T-cell (primary cell): Measurements from ENCODE around the gene LBR. TPM values are rescaled to one million over a fixed set of nuclear protein-coding genes. Genes with fewer than 3 reads are reported as not detected.

Experiments
- ATAC-seq, 4 experiments: fragments of 200-7000 bp in 3 of 4; fragments of 150-1000 bp in 1 of 4; cut with Tn5 transposase; replicated peaks in 1 of 4; 1 replicate in 3 of 4; 2 replicates in 1 of 4; pipeline ENCODE4 v1.10.0; 2021; ENCODE audit warnings: moderate library complexity in 3 of 4, mild to moderate bottlenecking in 2 of 4, moderate number of reproducible peaks in 1 of 4
- CTCF ChIA-PET, 2 donors: fragments of 300-600 bp; sonication (Branson Sonifier 250); formaldehyde crosslinking; loops; one replicate each; lab custom pipeline; 2022; ENCODE audit warnings: antibody characterized with exemption in 2 of 2; lab: Charles Lee
- POLR2A ChIA-PET, 2 donors: fragments of 300-600 bp; sonication (Branson Sonifier 250); formaldehyde crosslinking; loops; one replicate each; lab custom pipeline; 2022; ENCODE audit warnings: antibody characterized with exemption in 2 of 2; lab: Charles Lee
- DNase-seq, 35 experiments: peaks; one replicate each; pipeline versions ENCODE4 v3.0.0 to v3.0.0-alpha.2; 2013 to 2023
- H3K27ac ChIP-seq: one replicate; pipeline ENCODE4 v1.5.1; 2013; ENCODE audit warnings: low read length
- H3K27me3 ChIP-seq, 2 experiments: replicated peaks in 1 of 2; 1 replicate in 1 of 2; 2 replicates in 1 of 2; pipeline versions ENCODE4 v1.6.1 to v1.7.0; 2013; ENCODE audit warnings: low read length in 1 of 2, mixed read lengths in 1 of 2; ENCODE audit not compliant: control insufficient read depth in 2 of 2, insufficient read depth in 2 of 2; ENCODE audit errors: extremely low read depth in 1 of 2
- H3K36me3 ChIP-seq, 2 donors: 1 replicate in 1 of 2; 2 replicates in 1 of 2; pipeline versions ENCODE4 v1.6.1 to v1.7.0; 2013; ENCODE audit warnings: low read length in 1 of 2; ENCODE audit not compliant: control insufficient read depth in 2 of 2, insufficient read depth in 1 of 2; ENCODE audit errors: extremely low read depth in 1 of 2
- H3K4me1 ChIP-seq, 2 experiments: 1 replicate in 1 of 2; 2 replicates in 1 of 2; pipeline versions ENCODE4 v1.6.1 to v1.7.0; 2013; ENCODE audit warnings: low read length in 2 of 2, mixed read lengths in 1 of 2; ENCODE audit not compliant: insufficient read depth in 2 of 2, control insufficient read depth in 1 of 2; ENCODE audit errors: extremely low read depth in 1 of 2
- H3K4me3 ChIP-seq, 2 donors: 1 replicate in 1 of 2; 2 replicates in 1 of 2; pipeline versions ENCODE4 v1.5.1 to v1.7.0; 2013; ENCODE audit warnings: mild to moderate bottlenecking in 2 of 2, low read length in 1 of 2, moderate library complexity in 1 of 2; ENCODE audit not compliant: control insufficient read depth in 1 of 2; ENCODE audit errors: extremely low read depth in 1 of 2
- H3K9me3 ChIP-seq: 2 replicates; pipeline ENCODE4 v1.7.0; 2013
- H3K27ac Mint-ChIP-seq, 2 donors: one replicate each; pipeline ENCODE4 v1.8.0; 2020 to 2021; ENCODE audit warnings: mild to moderate bottlenecking in 2 of 2, mixed read lengths in 2 of 2
- H3K27me3 Mint-ChIP-seq, 2 donors: one replicate each; pipeline ENCODE4 v1.8.0; 2021 to 2022; ENCODE audit warnings: mixed read lengths in 2 of 2
- H3K36me3 Mint-ChIP-seq: one replicate; pipeline ENCODE4 v1.8.0; 2021; ENCODE audit warnings: mixed read lengths
- H3K4me1 Mint-ChIP-seq, 3 donors: one replicate each; pipeline ENCODE4 v1.8.0; 2020 to 2022; ENCODE audit warnings: mixed read lengths in 3 of 3, mild to moderate bottlenecking in 1 of 3
- H3K4me3 Mint-ChIP-seq, 3 donors: one replicate each; pipeline ENCODE4 v1.8.0; 2020 to 2022; ENCODE audit warnings: mild to moderate bottlenecking in 3 of 3, mixed read lengths in 3 of 3, moderate library complexity in 3 of 3
- H3K9me3 Mint-ChIP-seq, 3 donors: one replicate each; pipeline ENCODE4 v1.8.0; 2020 to 2022; ENCODE audit warnings: mixed read lengths in 3 of 3
- WGBS: methylation state at CpG from one replicate; pipeline ENCODE4 v1.1.5; 2013; ENCODE audit warnings: missing lambda C conversion rate; ENCODE audit not compliant: insufficient coverage; 5-methylcytosine and 5-hydroxymethylcytosine counted together
- total RNA-seq, 35 experiments: library from RNA in 6 of 35; stranded (reverse) in 6 of 35; fragments of 120-200 nt in 1 of 35; gene quantifications; one replicate each; pipeline versions ENCODE4 v1.2.1 to v1.2.4 and lab custom pipeline; 2013 to 2026

The LBR gene
- total RNA-seq, 5 donors from 2014 or later (not counting 1 experiment from before 2014, with no cell fraction given) = 105 to 142 (median 118) TPM

- H3K36me3 ChIP-seq = no peaks in the 10 kb centered on the region
- H3K9me3 ChIP-seq = no peaks in the 10 kb centered on the region
- peaks cover 0 to 11% of the 10 kb centered on the region in 2 experiments for H3K27me3 ChIP-seq
- Mint-ChIP-seq H3K9me3 (no peaks in the 10 kb centered on the region), H3K4me3 (no peak overlapping the region), H3K27me3 (peaks cover 4 to 10% of the 10 kb centered on the region in 2 donors), H3K4me1 (no peaks in the 10 kb centered on the region), H3K36me3 (no peaks in the 10 kb centered on the region), H3K27ac (no peak overlapping the region)
- DNase-seq (no peak), ATAC-seq (no peak)
- no peak overlapping the region for H3K27ac ChIP-seq
- POLR2A ChIA-PET = interaction anchor here in 1 of 2 donors (0.6 kb wide), 1 partner anchor 1150 kb away, joined by 4 read pairs; no protein-coding TSS in a partner anchor
- no peak overlapping the region for H3K4me3 ChIP-seq
- H3K4me1 ChIP-seq = no peaks in the 10 kb centered on the region
- CTCF ChIA-PET = no interaction called here
- no CpG with 5 or more reads among the region's 3 CpGs for WGBS
Measured at GRCh38 chr1:225368036-225368552, 59.7 kb downstream of the LBR start.

GRCh38 chr1:225366552-225366951 is 61.3 kb downstream of the LBR start:
- peaks cover 0 to 2% (median 2%) of the 10 kb centered on the region in 3 donors for H3K4me1 Mint-ChIP-seq

GRCh38 chr1:225366018-225366417 is 61.8 kb downstream of the LBR start:
- ATAC-seq (no peak), DNase-seq (no peak)
- Histone ChIP-seq H3K36me3 (no peaks in the 10 kb centered on the region), H3K9me3 (no peaks in the 10 kb centered on the region), H3K27ac (no peak overlapping the region), H3K4me1 (no peaks in the 10 kb centered on the region), H3K27me3 (peaks cover 0 to 11% of the 10 kb centered on the region in 2 experiments), H3K4me3 (no peak overlapping the region)
- CTCF ChIA-PET = no interaction called here
- H3K4me1 Mint-ChIP-seq = peaks cover 0 to 2% (median 2%) of the 10 kb centered on the region in 3 donors
- peaks cover 4 to 10% of the 10 kb centered on the region in 2 donors for H3K27me3 Mint-ChIP-seq
- H3K36me3 Mint-ChIP-seq = no peaks in the 10 kb centered on the region
- no peaks in the 10 kb centered on the region for H3K9me3 Mint-ChIP-seq
- H3K4me3 Mint-ChIP-seq = no peak overlapping the region
- no peak overlapping the region for H3K27ac Mint-ChIP-seq
- POLR2A ChIA-PET = no interaction called here

More at GRCh38 chr1:225366552-225366951, 61.3 kb downstream of the LBR start:
- Mint-ChIP-seq H3K27ac (no peak overlapping the region), H3K9me3 (no peaks in the 10 kb centered on the region), H3K36me3 (no peaks in the 10 kb centered on the region), H3K4me3 (no peak overlapping the region), H3K27me3 (peaks cover 4 to 10% of the 10 kb centered on the region in 2 donors)
- Histone ChIP-seq H3K27me3 (peaks cover 0 to 11% of the 10 kb centered on the region in 2 experiments), H3K9me3 (no peaks in the 10 kb centered on the region), H3K27ac (no peak overlapping the region), H3K36me3 (no peaks in the 10 kb centered on the region), H3K4me1 (no peaks in the 10 kb centered on the region), H3K4me3 (no peak overlapping the region)
- ATAC-seq = no peak
- no CpG with 5 or more reads among the region's 1 CpG for WGBS
- ChIA-PET CTCF (interaction anchor here in 1 of 2 donors (0.7 kb wide), 1 partner anchor 1590 kb away, joined by 3 read pairs; no protein-coding TSS in a partner anchor), POLR2A (no interaction called here)
- DNase-seq = no peak

- H3K36me3 ChIP-seq = no peaks in the 10 kb centered on the region
- peaks cover 0 to 2% (median 2%) of the 10 kb centered on the region in 3 donors for H3K4me1 Mint-ChIP-seq
- ATAC-seq = no peak
- H3K9me3 ChIP-seq = no peaks in the 10 kb centered on the region
- H3K27ac Mint-ChIP-seq = no peak overlapping the region
- ChIA-PET POLR2A (no interaction called here), CTCF (no interaction called here)
- H3K4me1 ChIP-seq = no peaks in the 10 kb centered on the region
- no peaks in the 10 kb centered on the region for H3K9me3 Mint-ChIP-seq
- DNase-seq = no peak
- 60% methylated on average over 1 of the region's 6 CpGs for WGBS
- no peak overlapping the region for H3K27ac ChIP-seq
- peaks cover 10 to 12% of the 10 kb centered on the region in 2 donors for H3K27me3 Mint-ChIP-seq
- H3K36me3 Mint-ChIP-seq = no peaks in the 10 kb centered on the region
- H3K4me3 ChIP-seq = no peak overlapping the region
- no peak overlapping the region for H3K4me3 Mint-ChIP-seq
- peaks cover 0 to 4% of the 10 kb centered on the region in 2 experiments for H3K27me3 ChIP-seq
Measured at GRCh38 chr1:225364439-225364838, 63.4 kb downstream of the LBR start.

GRCh38 chr1:225362805-225363204 is 65.0 kb downstream of the LBR start:
- Mint-ChIP-seq H3K4me3 (no peak overlapping the region), H3K9me3 (no peaks in the 10 kb centered on the region), H3K27me3 (peaks cover 13 to 19% of the 10 kb centered on the region in 2 donors), H3K27ac (no peak overlapping the region), H3K4me1 (peaks cover 0 to 2% (median 2%) of the 10 kb centered on the region in 3 donors), H3K36me3 (no peaks in the 10 kb centered on the region)
- no peak for DNase-seq
- H3K4me1 ChIP-seq = no peaks in the 10 kb centered on the region
- ChIA-PET CTCF (no interaction called here), POLR2A (no interaction called here)
- peaks cover 0 to 4% of the 10 kb centered on the region in 2 experiments for H3K27me3 ChIP-seq
- H3K36me3 ChIP-seq = no peaks in the 10 kb centered on the region
- H3K27ac ChIP-seq = no peak overlapping the region
- no peak for ATAC-seq
- no peaks in the 10 kb centered on the region for H3K9me3 ChIP-seq
- no peak overlapping the region for H3K4me3 ChIP-seq

GRCh38 chr1:225361176-225361575 is 66.7 kb downstream of the LBR start:
- Histone ChIP-seq H3K4me1 (no peaks in the 10 kb centered on the region), H3K27ac (no peak overlapping the region), H3K9me3 (no peaks in the 10 kb centered on the region), H3K36me3 (no peaks in the 10 kb centered on the region), H3K27me3 (peaks cover 0 to 4% of the 10 kb centered on the region in 2 experiments), H3K4me3 (no peak overlapping the region)
- CTCF ChIA-PET = interaction anchor here in 1 of 2 donors (0.6 kb wide), 1 partner anchor 15 kb away, joined by 3 read pairs; no protein-coding TSS in a partner anchor
- POLR2A ChIA-PET = no interaction called here
- Mint-ChIP-seq H3K27me3 (peaks cover 6 to 23% of the 10 kb centered on the region in 2 donors), H3K9me3 (no peaks in the 10 kb centered on the region), H3K27ac (no peak overlapping the region), H3K4me3 (no peak overlapping the region), H3K36me3 (no peaks in the 10 kb centered on the region), H3K4me1 (peaks cover 0 to 2% (median 2%) of the 10 kb centered on the region in 3 donors)
- ATAC-seq (no peak), DNase-seq (no peak)
- no CpG with 5 or more reads among the region's 1 CpG for WGBS
